Astrocyte of the spinal cord (primary cell): ENCODE results near the gene PRAMEF15.
"Not testable (repeated sequence)": the region's sequence is repeated elsewhere in the genome, so short reads cannot be mapped to it uniquely, and the experiment has no call there.

Experiments
- DNase-seq: peaks from one replicate; pipeline ENCODE4 v3.0.0; 2011; ENCODE audit warnings: low read depth, low spot score
- H3K4me3 ChIP-seq: 2 replicates; pipeline ENCODE4 v1.5.1; 2011; ENCODE audit warnings: low read depth, mild to moderate bottlenecking, low read length, moderate library complexity
- in situ Hi-C: cut with HindIII; loops from 2 replicates; pipeline ENCODE4 v1.10.0; 2017; ENCODE audit warnings: low sequenced_read_pairs

PRAMEF15 gene

GRCh38 chr1:13315281-13315680, at the start of gene PRAMEF15:
Gene PRAMEF15, plus strand, starts transcription at chr1:13315581. Its CDS starts 2,827 bp downstream, at chr1:13318408.
- in situ Hi-C loops, H3K4me3 ChIP-seq: not testable (repeated sequence)

GRCh38 chr1:13277016-13277415, 38.4 kb upstream of the PRAMEF15 start:
- H3K4me3 ChIP-seq, DNase-seq, in situ Hi-C loops: not testable (repeated sequence)

More at GRCh38 chr1:13315281-13315680, at the start of gene PRAMEF15:
- not testable (repeated sequence) for DNase-seq

GRCh38 chr1:13279617-13280016, 35.8 kb upstream of the PRAMEF15 start:
- DNase-seq, H3K4me3 ChIP-seq, in situ Hi-C loops: not testable (repeated sequence)

- in situ Hi-C loops, DNase-seq: not testable (repeated sequence)
Observed at GRCh38 chr1:13285037-13285436, 30.3 kb upstream of the PRAMEF15 start, which contains the start of gene PRAMEF8. Gene PRAMEF8, minus strand, starts transcription at chr1:13285137. Its CDS starts 1,046 bp downstream, at chr1:13284091.

GRCh38 chr1:13289030-13289429, 26.4 kb upstream of the PRAMEF15 start:
- in situ Hi-C loops, H3K4me3 ChIP-seq, DNase-seq: not testable (repeated sequence)

More at GRCh38 chr1:13285037-13285436, 30.3 kb upstream of the PRAMEF15 start, which contains the start of gene PRAMEF8:
- H3K4me3 ChIP-seq, result not testable (repeated sequence)

- in situ Hi-C loops, DNase-seq, H3K4me3 ChIP-seq: not testable (repeated sequence)
Observed at GRCh38 chr1:13297216-13297931, 18.0 kb upstream of the PRAMEF15 start.

- H3K4me3 ChIP-seq, in situ Hi-C loops: not testable (repeated sequence)
Observed at GRCh38 chr1:13298699-13299098, 16.7 kb upstream of the PRAMEF15 start.

GRCh38 chr1:13302197-13302596, 13.2 kb upstream of the PRAMEF15 start:
- DNase-seq, in situ Hi-C loops, H3K4me3 ChIP-seq: not testable (repeated sequence)

More at GRCh38 chr1:13298699-13299098, 16.7 kb upstream of the PRAMEF15 start:
- not testable (repeated sequence) for DNase-seq

- in situ Hi-C loops, H3K4me3 ChIP-seq, DNase-seq: not testable (repeated sequence)
Observed at GRCh38 chr1:13303239-13303638, 12.1 kb upstream of the PRAMEF15 start, which contains the start of gene PRAMEF33. Gene PRAMEF33, plus strand, starts transcription at chr1:13303539. Its CDS starts 2,416 bp downstream, at chr1:13305955.

- in situ Hi-C loops, H3K4me3 ChIP-seq, DNase-seq: not testable (repeated sequence)
Observed at GRCh38 chr1:13342496-13342895, 27.1 kb downstream of the PRAMEF15 start.

- H3K4me3 ChIP-seq, in situ Hi-C loops, DNase-seq: not testable (repeated sequence)
Observed at GRCh38 chr1:13347034-13347433, 31.7 kb downstream of the PRAMEF15 start, which contains the start of gene PRAMEF14. Gene PRAMEF14, minus strand, starts transcription at chr1:13347134. Its CDS starts 1,820 bp downstream, at chr1:13345314.

GRCh38 chr1:13353476-13353875, 38.1 kb downstream of the PRAMEF15 start:
- peak; percentile 0 for DNase-seq
- H3K4me3 ChIP-seq, in situ Hi-C loops: not testable (repeated sequence)

- in situ Hi-C loops, DNase-seq: not testable (repeated sequence)
Observed at GRCh38 chr1:13354475-13354874, 39.1 kb downstream of the PRAMEF15 start.

More at GRCh38 chr1:13354475-13354874, 39.1 kb downstream of the PRAMEF15 start:
- H3K4me3 ChIP-seq, result not testable (repeated sequence)
